HG02885 (cell line): ENCODE measurements around the gene ASPA.
"Not testable (repeated sequence)": the region's sequence is repeated elsewhere in the genome, so short reads cannot be mapped to it uniquely, and the experiment has no call there.

Experiments
- ATAC-seq: cut with Tn5 transposase; IDR thresholded peaks from one replicate; pipeline ENCODE4 v1.9.1; 2021; ENCODE audit warnings: mild to moderate bottlenecking; ENCODE audit not compliant: unreplicated experiment, poor library complexity

ASPA gene

GRCh38 chr17:3506054-3506453 is 30.3 kb downstream of the ASPA start:
- ATAC-seq, result no peak

GRCh38 chr17:3507071-3507470 is 31.3 kb downstream of the ASPA start:
- no peak for ATAC-seq

GRCh38 chr17:3507869-3508268 is 32.1 kb downstream of the ASPA start:
- no peak for ATAC-seq

- ATAC-seq, result no peak
Measured at GRCh38 chr17:3510090-3510489, 34.3 kb downstream of the ASPA start.

GRCh38 chr17:3511852-3512504 is 36.2 kb downstream of the ASPA start:
- ATAC-seq, result no peak

- ATAC-seq, result no peak
Measured at GRCh38 chr17:3512505-3513171, 36.8 kb downstream of the ASPA start.

GRCh38 chr17:3513305-3514035 is 37.7 kb downstream of the ASPA start:
- no peak for ATAC-seq

GRCh38 chr17:3514167-3514566 is 38.4 kb downstream of the ASPA start:
- ATAC-seq, result not testable (repeated sequence)

GRCh38 chr17:3514873-3515272 is 39.1 kb downstream of the ASPA start:
- ATAC-seq, result no peak

- ATAC-seq, result not testable (repeated sequence)
Measured at GRCh38 chr17:3519472-3519871, 43.7 kb downstream of the ASPA start.

- ATAC-seq, result no peak
Measured at GRCh38 chr17:3524024-3524423, 48.2 kb downstream of the ASPA start.

GRCh38 chr17:3526491-3526890 is 50.7 kb downstream of the ASPA start:
- no peak for ATAC-seq

- no peak for ATAC-seq
Measured at GRCh38 chr17:3526971-3527370, 51.2 kb downstream of the ASPA start.

- ATAC-seq, result no peak
Measured at GRCh38 chr17:3527468-3527867, 51.7 kb downstream of the ASPA start.

GRCh38 chr17:3527896-3528295 is 52.1 kb downstream of the ASPA start:
- no peak for ATAC-seq

GRCh38 chr17:3528403-3528851 is 52.6 kb downstream of the ASPA start:
- ATAC-seq, result no peak

GRCh38 chr17:3528880-3529511 is 53.2 kb downstream of the ASPA start:
- no peak for ATAC-seq

- no peak for ATAC-seq
Measured at GRCh38 chr17:3529817-3530741, 54.3 kb downstream of the ASPA start.

- no peak for ATAC-seq
Measured at GRCh38 chr17:3531266-3532101, 55.7 kb downstream of the ASPA start.
